ENCODE data around the gene LASP1NB.

Gene LASP1NB

GRCh38 chr17:38925263-38925995 is at the start of gene LASP1NB:
Gene LASP1NB, plus strand, starts transcription at chr17:38925614.
- DNase-seq (ENCODE audit: low read depth): no peak

- no peak for DNase-seq (ENCODE audit: low read depth)
These were observed 48.1 kb upstream of the LASP1NB start for GRCh38 chr17:38877130-38877851.

- DNase-seq (ENCODE audit: low read depth): peak; percentile 92
These were observed 45.3 kb upstream of the LASP1NB start for GRCh38 chr17:38879878-38880665.

GRCh38 chr17:38881600-38882191 is 43.7 kb upstream of the LASP1NB start:
- no peak for DNase-seq (ENCODE audit: low read depth)

- no peak for DNase-seq (ENCODE audit: low read depth)
These were observed 42.5 kb upstream of the LASP1NB start for GRCh38 chr17:38882870-38883269.

GRCh38 chr17:38883592-38884526 is 41.6 kb upstream of the LASP1NB start:
- DNase-seq (ENCODE audit: low read depth): no peak

DNA sequence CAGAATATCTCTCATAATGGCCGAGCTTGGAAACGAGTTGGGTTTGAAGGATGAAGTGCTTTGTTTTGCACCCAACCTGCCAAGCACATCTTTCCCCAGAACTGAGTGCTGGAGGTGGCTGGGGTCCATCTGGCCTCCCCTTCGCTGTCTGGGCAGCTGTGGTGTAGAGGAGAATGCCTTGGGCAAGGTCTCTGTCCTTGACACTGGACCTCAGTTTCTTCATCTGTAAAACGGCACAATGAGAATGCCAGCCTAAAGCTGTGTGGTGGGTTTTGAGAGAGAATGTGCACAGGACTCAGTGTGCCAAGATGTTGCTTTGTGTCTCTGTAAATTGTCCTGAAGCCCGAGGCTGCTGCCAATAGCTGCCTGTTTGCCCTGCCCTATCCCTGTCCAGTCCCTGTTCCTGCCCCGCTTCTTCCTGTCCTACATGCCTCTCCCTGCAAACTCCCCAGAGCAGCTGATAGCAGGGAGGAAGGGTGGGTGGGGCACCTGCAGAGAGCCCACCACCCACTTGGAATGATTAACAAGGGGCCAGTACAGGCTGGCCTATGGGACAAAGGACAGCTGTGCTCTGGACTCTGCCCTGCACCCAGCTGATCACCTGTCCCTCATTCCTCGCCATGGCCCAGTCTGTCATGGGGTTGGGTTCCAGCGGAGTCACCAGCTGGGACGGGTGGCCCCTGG is 40.2 kb upstream of the LASP1NB start:
- DNase-seq (ENCODE audit: low read depth): no peak

- no peak for DNase-seq (ENCODE audit: low read depth)
These were observed 39.4 kb upstream of the LASP1NB start for GRCh38 chr17:38885728-38886642.

- DNase-seq (ENCODE audit: low read depth): no peak
These were observed 38.8 kb upstream of the LASP1NB start for GRCh38 chr17:38886643-38887010.

GRCh38 chr17:38888842-38889241 is 36.6 kb upstream of the LASP1NB start:
- DNase-seq (ENCODE audit: low read depth): no peak

DNA sequence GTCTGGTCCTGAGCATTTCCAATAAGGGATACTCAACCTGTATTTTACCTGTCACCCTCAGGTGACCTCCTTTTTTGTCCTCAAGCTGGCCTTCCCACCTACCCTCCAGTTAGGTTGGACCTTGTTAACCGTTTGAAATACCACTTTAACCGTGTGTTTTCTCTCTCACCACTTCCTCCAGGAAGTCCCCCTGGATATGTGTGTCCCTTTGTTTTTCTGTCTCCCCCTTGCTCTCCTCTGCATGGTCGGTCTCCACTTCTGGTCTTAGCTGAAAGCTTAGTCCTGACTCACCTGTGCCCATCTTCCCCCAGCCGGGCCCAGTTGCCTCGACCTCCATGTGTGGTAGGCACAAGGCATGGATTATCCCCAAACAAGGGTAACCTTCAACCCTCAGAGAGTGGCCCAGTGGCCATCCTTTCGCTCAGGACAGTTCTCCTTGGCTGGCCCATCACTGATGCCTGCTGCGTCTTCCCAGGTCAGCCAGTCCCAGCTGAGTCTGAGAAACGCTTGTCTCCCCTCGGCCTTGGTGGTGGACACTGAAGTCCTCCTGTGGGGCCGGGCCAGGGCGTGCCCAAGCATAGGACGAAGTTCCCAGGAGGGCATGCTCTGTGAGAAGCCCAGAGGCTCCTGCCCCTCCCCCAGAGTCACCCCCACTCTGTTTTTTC is 35.5 kb upstream of the LASP1NB start:
- no peak for DNase-seq (ENCODE audit: low read depth)

DNA sequence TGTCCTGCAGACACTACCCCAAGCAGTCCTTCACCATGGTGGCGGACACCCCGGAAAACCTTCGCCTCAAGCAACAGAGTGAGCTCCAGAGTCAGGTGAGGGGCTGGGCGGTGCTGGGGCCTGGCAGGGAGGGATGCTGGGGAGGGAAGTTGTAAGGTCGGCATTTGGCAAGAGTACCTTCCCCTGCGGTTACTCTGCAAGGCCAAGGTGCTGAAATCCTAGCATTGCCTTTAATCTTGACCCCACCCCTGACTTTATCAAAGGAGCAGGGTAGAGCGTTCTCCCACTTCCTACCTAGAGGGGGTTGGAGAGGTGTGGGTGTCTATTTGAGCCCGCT is 35.0 kb upstream of the LASP1NB start:
- no peak for DNase-seq (ENCODE audit: low read depth)

GRCh38 chr17:38891441-38891840 is 34.0 kb upstream of the LASP1NB start:
- no peak for DNase-seq (ENCODE audit: low read depth)

DNA sequence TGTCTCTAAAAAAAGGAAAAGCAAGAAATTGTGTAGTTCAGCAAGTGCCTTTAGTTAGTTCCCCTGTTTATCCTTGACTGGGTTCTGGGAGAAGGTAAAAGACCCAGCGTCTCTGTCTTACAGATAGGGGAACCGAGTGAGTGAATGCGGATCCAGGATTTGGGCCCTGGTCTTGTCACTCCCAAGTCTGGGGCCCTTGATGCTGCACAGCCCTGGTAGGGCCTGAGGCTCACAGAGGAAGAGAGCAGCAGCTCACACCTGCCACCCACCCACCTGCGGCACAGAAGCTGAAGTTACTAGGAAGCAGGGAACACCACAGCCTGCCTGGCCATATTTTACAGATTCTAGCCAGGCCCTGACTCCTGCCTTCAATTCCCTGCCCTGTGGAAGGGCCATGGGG is 33.3 kb upstream of the LASP1NB start:
- no peak for DNase-seq (ENCODE audit: low read depth)

DNA sequence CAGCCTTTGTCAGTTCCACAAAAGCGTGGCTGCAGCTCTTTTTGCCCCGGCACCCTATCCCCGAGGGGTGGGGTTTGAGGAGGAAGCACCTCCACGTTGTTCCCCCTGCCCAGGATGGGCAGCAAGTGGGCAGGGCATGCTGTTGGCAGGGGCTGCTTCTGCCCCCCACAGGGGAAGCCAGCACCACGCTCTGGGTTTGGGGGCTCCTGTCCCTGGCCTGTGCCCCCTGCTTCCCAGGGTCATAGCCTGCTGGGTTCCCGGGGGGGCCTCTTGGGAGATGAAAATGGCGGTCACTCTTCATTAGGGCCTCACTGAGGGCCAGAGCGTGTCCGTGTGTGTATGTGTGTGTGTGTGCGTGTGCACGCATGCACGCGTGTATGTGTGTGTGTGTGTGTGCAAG is 32.8 kb upstream of the LASP1NB start:
- DNase-seq (ENCODE audit: low read depth): no peak

GRCh38 chr17:38893113-38893512 is 32.3 kb upstream of the LASP1NB start:
- DNase-seq (ENCODE audit: low read depth): no peak

GRCh38 chr17:38893607-38894006 is 31.8 kb upstream of the LASP1NB start:
- peak; percentile 37 for DNase-seq (ENCODE audit: low read depth)

GRCh38 chr17:38894276-38894675 is 31.1 kb upstream of the LASP1NB start:
- DNase-seq (ENCODE audit: low read depth): no peak

DNA sequence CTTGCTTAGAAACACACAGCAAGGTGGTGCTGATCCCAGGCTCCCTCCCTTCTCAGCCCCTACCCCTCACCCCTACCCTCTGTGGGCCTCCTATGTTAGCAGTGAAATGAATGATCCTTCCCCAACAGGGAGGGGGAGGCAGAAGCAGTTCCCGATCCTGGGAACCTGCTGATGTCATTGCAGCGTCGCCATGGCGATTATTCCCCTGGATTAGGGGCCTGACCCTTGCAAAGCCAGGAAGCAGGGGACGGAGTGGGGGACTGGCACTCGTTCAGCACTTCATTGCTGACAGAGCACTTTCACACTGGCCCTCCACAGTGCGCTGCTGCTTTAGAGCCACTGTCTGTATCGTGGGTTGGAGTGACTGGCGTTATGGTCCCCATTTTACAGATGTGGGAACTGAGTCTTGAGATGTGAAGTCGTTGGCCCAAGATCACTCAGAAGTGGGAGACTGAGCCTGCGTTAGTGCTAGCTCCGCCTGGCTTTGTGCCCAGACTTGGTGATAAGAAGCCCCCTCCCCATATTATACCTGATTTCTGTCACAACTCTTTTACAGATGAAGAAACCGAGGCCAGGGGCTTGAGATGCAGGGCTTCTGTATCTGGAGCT is 29.0 kb upstream of the LASP1NB start:
- no peak for DNase-seq (ENCODE audit: low read depth)

Measured in M059J (cell line).